ENCODE data around the gene PCDH9.

GRCh38 chr13:66322936-66323335 is 907.2 kb downstream of the PCDH9 start:
- TF ChIP-seq SUZ12 (IDR thresholded peaks at IDR 0.05; ENCODE audit: extremely low read depth, insufficient read depth, insufficient read length) (no peak), ZNF274 (IDR thresholded peaks at IDR 0.05; ENCODE audit: low read depth, low read length) (no peak), YY1 (IDR thresholded peaks at IDR 0.05; ENCODE audit: insufficient read depth, insufficient read length) (no peak)

All from NT2/D1 (cell line).